Tibial nerve (tissue), 4 donors: ENCODE results near the gene ARHGEF28.

Experiments used
- EP300 ChIP-seq, 2 donors: sonication (generic); formaldehyde crosslinking; IDR thresholded peaks; one replicate each; pipeline ENCODE4 v1.6.1; 2017; ENCODE audit warnings: antibody characterized with exemption in 2 of 2, mild to moderate bottlenecking in 1 of 2
- POLR2A ChIP-seq, 2 donors: fragments of 450-650 bp; IDR thresholded peaks; one replicate each; pipeline ENCODE4 v1.6.1; 2017; ENCODE audit warnings: antibody characterized with exemption in 2 of 2, mild to moderate bottlenecking in 2 of 2, moderate library complexity in 2 of 2
- TF ChIP-seq, protein P1 (sequence below), 5 experiments: fragments of 200-600 bp in 3 of 5; fragments of 450-650 bp in 2 of 5; sonication (generic) in 3 of 5; IDR thresholded peaks; one replicate each; pipeline ENCODE4 v1.5.1; 2016 to 2019; ENCODE audit warnings: antibody characterized with exemption in 5 of 5, mild to moderate bottlenecking in 3 of 5, moderate library complexity in 2 of 5

DNA sequence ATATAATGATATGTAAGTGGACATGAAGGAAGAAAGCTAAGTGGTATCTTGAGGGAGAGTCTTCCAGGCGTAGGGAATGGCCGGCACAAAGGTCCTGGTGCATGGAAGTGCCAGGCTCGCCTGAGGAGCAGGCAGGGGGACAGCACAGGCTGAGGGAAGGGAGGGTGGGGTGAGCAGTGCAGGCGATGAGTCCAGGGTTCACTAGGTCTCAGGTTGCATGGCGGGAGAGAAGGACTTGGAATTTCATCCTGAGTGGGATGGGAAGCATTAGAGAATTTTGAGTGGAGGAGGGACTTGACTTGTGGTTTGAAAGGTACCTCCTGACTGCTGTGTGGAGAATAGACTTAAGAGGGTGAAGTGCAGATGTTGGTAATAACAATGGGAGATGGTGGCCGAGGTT lies 268.9 kb downstream of the ARHGEF28 start:
- no peak for TF ChIP-seq POLR2A (IDR thresholded peaks at IDR 0.05)
- TF ChIP-seq, protein P1, sequence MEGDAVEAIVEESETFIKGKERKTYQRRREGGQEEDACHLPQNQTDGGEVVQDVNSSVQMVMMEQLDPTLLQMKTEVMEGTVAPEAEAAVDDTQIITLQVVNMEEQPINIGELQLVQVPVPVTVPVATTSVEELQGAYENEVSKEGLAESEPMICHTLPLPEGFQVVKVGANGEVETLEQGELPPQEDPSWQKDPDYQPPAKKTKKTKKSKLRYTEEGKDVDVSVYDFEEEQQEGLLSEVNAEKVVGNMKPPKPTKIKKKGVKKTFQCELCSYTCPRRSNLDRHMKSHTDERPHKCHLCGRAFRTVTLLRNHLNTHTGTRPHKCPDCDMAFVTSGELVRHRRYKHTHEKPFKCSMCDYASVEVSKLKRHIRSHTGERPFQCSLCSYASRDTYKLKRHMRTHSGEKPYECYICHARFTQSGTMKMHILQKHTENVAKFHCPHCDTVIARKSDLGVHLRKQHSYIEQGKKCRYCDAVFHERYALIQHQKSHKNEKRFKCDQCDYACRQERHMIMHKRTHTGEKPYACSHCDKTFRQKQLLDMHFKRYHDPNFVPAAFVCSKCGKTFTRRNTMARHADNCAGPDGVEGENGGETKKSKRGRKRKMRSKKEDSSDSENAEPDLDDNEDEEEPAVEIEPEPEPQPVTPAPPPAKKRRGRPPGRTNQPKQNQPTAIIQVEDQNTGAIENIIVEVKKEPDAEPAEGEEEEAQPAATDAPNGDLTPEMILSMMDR (IDR thresholded peaks at IDR 0.05) = no peak
- no peak for TF ChIP-seq EP300 (IDR thresholded peaks at IDR 0.05)
